Activated T-cell treated with anti-CD3 and anti-CD28 coated beads for 48 hours (primary cell): ENCODE results near the gene MGRN1.
A peak's percentile ranks its signal among the peaks of the same experiment; 100 is the strongest.

Source experiments
- DNase-seq: peaks from one replicate; pipeline ENCODE4 v3.0.0-alpha.2; 2020; ENCODE audit warnings: low read depth

MGRN1 gene

DNA sequence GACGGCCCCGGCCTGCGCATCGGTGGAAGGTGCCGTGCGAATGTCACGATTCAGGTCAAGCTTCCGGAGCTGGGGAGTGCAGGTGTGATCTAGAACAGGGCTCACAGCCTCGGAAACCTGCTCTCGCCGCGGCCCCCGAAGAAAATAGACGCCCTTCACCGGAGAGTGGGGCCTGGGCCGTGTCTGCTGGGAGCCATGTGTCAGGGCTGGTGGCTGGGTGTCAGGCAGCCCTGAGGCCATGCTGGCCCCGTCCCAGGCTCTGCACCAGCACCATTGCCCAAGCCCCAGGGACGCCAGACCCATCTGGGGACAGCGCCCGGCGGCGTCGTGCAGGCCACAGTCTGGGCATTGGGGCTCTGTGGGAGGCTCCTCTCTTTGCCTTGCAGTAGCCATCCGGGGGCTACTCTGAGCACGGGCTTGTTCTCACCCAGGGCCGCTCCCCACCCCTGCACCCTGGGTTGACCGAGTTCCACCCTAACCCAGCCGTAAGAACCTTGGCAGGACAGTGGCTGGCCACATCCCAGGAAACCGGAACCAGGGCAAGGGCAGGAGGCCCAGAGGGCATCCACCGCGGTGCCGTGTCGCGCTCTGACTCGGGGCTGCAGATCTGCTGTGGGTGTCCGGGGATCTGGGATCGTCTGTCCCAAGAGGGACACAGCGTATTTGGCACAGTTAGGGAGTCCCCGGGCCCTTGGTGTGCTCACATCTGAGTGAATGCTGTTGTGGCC, 63.5 kb downstream of the MGRN1 start:
- no peak for DNase-seq

DNA sequence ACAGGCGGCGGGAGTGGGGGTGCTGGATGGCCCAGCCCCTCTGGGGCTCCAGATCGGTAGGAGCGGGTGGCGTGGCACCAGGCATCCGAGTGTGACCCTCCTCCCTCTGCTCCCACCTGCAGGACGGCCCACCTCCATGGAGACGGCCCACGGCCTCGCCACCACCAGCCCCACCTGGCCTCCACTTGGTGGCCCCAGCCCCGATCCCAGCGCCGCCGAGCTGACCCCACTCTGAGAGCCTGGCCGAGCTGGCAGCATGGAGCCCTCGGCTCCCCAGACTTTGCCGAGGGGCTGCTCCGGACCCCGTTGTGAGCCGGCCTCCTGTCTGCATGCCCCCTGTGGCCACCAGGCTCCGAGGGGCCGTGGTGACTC, 64.0 kb downstream of the MGRN1 start:
- DNase-seq: no peak

DNA sequence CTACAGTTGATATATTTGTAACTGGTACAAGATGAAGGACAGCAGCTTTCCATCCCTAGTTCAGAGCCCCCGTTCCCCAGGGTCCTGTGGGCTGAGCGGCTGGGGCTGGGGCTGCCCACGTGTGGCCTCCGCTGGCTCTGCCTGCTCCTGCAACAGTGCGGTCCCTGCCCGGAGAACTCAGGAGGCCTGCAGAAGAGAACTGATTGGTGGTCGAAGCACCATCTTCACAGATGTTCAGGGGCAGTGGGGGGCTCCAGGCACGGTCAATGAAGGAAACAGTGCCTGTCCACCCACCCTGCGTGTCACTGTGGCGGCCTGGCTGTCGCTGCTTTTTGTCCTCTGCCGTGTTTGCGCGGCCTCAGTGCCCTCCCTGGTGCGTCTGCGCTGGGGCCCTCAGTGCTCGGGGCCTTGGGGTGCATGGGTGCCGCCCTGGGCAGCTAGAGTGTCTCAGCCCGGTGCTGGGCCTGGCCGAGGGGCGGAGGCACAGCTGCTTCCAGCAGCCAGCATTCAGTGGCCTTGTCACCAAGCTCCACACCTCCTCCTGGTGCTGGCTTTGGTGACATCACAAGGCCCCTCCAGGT, 64.6 kb downstream of the MGRN1 start:
- no peak for DNase-seq

- DNase-seq: no peak
Measured at GRCh38 chr16:4689864-4690704, 65.5 kb downstream of the MGRN1 start.

- DNase-seq: no peak
Measured at GRCh38 chr16:4690946-4691665, 66.5 kb downstream of the MGRN1 start.

- DNase-seq: no peak
Measured at GRCh38 chr16:4691666-4692412, 67.2 kb downstream of the MGRN1 start.

- no peak for DNase-seq
Measured at GRCh38 chr16:4692460-4693295, 68.1 kb downstream of the MGRN1 start.

DNA sequence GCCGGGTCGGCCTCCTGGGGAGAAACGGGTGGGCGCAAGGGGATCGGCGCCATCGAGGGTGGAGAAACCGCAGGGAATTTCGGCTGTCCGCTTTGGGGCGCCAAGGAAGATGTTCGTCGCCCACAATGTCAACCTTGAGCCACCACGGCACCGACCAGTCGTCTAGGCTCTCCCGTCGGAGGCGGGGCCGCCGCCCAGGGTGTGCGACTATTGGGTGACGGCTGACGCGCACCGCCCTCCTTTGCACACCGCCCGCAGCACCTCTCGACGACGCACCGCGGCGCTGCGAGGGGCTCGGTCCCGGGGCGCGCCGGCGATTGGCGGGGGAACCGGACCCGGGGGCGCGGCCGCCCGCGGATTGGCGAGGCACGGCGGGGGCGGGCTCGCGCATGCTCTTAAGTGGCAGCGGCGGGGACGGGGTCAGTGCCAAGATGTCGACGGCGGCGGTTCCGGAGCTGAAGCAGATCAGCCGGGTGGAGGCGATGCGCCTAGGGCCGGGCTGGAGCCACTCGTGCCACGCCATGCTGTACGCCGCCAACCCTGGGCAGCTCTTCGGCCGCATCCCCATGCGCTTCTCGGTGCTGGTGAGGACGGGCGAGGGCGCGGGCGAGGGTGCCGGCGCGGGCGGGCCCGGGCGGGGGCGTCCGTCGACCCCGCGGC, 68.8 kb downstream of the MGRN1 start, which contains the start of gene NUDT16L1:
Gene NUDT16L1, plus strand, starts transcription at position 267 of the 660 bp plus-strand sequence. Its CDS starts 165 bp downstream, at position 432.
- peak; percentile 99 for DNase-seq

DNA sequence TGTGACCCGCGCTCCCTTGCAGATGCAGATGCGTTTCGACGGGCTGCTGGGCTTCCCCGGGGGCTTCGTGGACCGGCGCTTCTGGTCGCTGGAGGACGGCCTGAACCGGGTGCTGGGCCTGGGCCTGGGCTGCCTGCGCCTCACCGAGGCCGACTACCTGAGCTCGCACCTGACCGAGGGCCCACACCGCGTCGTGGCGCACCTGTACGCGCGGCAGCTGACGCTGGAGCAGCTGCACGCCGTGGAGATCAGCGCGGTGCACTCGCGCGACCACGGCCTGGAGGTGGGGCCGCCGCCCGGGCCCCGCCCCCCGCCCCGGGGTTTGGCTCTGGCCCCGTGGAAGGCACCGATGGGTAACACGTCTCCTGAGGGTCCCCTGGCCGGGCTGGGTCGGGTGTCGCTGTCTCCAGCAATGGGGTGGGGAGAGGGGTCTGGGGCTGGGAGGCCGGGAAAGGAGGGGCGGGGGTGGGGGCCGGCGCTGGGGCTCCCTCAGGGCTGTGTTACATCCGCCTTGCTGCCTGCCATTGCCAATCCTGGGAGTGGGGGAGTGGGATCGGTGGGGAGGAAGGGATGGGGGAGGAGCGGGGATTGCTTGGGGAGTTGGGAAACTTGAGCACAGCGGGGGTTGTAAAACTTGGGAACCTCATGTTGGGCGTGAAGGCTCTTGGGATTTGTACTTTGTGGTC, 69.5 kb downstream of the MGRN1 start:
- peak; percentile 39 for DNase-seq

- no peak for DNase-seq
Measured at GRCh38 chr16:4694642-4695451, 70.2 kb downstream of the MGRN1 start.

DNA sequence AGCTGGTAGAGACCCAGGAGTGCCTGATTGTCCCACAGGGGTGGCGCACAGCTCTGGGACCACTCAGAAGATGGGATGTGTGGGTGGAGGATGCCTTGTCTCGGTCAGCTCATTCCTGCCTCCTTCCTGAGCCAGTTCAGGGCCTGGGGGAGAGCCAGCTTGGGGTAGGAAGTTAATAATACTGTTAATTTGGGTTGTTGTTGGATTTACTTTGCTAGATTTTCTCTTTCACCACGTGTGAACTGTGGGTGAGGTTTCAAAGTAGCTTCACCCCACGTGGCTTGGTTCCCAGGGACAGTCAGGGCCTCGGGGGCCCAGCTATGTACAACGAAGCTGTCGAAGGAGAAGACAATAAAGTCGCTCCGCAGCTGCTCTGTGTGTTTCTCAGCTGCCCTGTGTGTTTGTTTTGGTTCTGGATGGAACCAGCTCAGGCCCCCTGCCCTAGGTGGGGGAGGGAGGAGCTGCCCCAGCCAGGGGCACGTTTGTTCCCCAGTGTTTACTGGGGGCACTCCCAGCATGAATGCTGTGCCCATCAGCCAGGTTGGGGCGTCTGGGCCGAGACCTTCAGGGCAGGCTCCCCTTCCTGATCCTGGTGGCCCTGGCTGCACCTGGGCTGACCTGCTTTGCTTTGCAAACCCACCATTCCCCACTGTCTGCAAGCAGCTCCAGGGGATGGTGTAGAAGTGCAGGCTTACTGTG, 71.0 kb downstream of the MGRN1 start:
- no peak for DNase-seq

DNA sequence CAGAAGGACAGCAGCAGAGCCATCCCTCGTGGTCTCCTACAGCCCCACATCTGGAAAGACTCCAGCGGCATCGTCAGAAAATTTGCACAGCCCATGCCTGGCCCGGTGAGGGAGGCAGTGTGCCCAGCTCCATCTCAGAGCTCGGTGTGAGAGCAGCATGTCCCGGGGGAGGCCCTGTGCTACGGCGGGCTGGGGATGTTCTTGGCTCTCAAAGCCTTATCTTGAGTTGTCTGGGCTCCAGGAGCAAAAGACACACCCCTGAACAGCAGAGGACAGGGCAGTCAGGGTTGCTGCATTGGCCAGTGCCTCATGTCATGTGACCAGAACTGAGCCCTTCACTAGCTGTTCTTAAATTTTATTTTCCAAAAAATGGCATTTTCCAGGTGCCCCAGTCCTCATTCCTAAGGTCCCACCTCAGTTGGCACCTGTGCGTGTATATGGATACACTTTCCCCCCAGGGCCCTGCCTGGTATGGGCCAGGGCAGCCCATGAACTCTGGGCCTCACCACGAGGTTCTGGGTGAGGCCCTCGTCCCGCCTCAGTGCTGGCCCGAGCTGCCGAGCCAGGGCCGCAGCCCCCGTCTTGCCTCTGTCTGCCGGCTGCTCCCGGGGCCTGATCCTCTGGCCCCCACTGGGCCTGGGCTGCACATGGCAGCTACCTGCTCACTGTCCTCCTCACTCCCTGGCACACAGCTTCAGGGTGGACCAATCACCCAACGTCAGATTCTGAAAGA, 71.7 kb downstream of the MGRN1 start:
- no peak for DNase-seq

- DNase-seq: no peak
Measured at GRCh38 chr16:4696905-4697847, 72.5 kb downstream of the MGRN1 start.

- no peak for DNase-seq
Measured at GRCh38 chr16:4697848-4698291, 73.2 kb downstream of the MGRN1 start.

DNA sequence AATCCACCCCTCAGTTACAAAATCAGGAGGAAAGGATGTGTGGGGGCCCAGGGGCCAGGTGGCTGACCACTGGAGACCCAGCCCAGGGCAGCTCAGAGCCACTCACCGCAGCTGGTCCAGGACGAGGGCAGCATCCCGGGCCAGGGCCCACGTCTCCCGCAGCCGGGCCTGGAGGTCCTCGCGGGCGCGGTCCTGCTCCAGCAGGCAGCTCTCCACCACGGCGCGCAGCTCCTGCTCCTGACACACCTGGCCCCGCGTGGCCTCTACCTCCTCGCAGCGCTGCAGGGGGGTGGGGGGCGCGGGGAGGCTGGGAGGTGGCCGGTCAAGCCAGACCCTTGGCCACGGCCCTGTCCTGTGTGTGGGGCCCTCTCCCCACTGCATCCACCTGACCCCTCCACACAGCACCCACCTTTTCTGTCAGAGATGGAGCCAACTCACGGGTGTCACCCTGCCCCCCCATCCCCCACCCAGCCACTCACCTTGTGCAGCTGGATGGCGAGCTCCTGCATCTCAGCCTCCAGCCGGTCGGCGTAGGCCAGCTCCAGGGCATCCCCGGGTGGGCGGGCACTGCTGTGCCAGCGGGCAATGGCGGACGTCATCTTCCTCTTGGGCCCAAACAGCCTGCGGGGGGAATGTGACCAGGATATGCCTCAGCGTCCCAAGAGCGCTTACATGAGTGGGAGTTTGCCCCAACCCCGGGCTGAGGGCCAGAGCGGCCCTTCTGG, 73.9 kb downstream of the MGRN1 start:
- no peak for DNase-seq
